ENCODE measurements around the gene HSPA1L.

DNA sequence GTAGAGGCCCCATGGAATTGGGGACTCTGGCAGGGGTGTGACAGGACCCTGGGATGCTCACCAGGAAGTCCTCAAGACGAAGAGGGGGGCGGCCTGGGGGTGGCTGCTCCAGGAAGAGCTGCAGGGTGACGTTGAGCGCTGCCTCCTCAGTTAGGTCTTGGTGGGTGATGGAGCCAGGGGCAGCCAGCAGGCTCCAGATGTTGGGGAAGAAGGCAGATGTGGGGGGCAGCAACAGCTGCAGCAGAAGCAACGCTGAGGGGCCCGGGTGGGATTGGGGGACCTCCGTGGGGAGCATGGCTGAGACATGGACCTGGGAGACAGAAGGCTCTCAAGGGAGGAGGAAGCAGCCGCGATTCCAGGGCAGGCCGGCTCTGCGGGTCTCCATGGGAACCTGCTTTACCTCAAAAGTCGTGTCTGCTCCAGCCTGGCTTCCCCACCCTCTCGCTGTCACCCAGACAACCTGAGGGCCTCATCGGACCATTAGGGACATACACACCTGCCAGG, 38.5 kb downstream of the HSPA1L start:
- TF ChIP-seq, protein P1, sequence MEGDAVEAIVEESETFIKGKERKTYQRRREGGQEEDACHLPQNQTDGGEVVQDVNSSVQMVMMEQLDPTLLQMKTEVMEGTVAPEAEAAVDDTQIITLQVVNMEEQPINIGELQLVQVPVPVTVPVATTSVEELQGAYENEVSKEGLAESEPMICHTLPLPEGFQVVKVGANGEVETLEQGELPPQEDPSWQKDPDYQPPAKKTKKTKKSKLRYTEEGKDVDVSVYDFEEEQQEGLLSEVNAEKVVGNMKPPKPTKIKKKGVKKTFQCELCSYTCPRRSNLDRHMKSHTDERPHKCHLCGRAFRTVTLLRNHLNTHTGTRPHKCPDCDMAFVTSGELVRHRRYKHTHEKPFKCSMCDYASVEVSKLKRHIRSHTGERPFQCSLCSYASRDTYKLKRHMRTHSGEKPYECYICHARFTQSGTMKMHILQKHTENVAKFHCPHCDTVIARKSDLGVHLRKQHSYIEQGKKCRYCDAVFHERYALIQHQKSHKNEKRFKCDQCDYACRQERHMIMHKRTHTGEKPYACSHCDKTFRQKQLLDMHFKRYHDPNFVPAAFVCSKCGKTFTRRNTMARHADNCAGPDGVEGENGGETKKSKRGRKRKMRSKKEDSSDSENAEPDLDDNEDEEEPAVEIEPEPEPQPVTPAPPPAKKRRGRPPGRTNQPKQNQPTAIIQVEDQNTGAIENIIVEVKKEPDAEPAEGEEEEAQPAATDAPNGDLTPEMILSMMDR (conservative IDR thresholded peaks at IDR 0.05 in 1 of 2, IDR thresholded peaks at IDR 0.05 in 1 of 2; ENCODE audit: low read depth in 1 of 2, low read length in 2 of 2) = no peak
- no peak for TF ChIP-seq EZH2 (IDR thresholded peaks at IDR 0.05; ENCODE audit: low read length, missing control alignments)
